SK-MEL-5 (cell line): ENCODE data around the gene MS4A4A. TPM values are rescaled to one million over a fixed set of nuclear protein-coding genes. Genes with fewer than 3 reads are reported as not detected.

Experiments used
- DNase-seq: peaks from one replicate; pipeline ENCODE4 v3.0.0-alpha.2; 2016; ENCODE audit warnings: low read depth, low spot score
- in situ Hi-C: cut with HindIII; loops from 2 replicates; pipeline ENCODE4 v1.10.0; 2016; ENCODE audit warnings: low sequenced_read_pairs, high pct_unique_total_duplicates, low pct_unique_long_range_greater_than_20kb
- total RNA-seq: library from RNA; depleted of rRNA; stranded (reverse); fragments of >200 nt; shearing (Covaris generic); gene quantifications from 2 replicates; pipeline ENCODE4 v1.2.3, GENCODE V29; 2014; rRNA removed

Gene MS4A4A
- total RNA-seq, 1 experiment from 2014 or later: not detected

DNA sequence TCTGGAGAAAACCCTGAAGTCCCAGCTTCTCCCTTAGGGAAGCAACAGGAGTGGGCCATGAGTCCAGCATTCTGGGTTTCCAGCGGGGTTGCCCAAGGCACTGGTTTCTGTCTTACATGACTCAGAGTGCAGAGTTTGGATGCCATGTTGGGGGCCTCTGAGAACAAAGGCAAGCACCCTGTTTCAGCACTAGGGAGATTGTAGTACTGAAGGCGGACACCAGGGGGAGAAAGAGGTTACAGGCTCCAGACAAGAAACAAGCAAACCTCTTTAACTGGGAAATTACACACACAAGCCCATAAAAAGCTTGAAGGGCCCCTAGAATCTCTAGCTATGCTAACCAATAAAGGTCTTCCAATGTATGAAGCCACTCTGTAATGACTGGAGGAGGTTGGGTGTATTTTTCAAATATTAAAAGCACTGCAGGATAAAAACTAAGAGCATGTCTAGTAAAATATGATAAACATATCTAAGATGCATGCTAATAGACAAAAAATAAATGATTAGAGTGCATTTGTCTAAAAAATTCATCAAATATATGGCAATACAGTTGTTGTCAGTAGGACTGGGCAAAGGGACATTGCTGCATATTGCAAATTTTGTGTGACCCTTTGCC is 53.6 kb downstream of the MS4A4A start:
- in situ Hi-C loops: no loop called here
- peak; percentile 73 for DNase-seq

- DNase-seq: no peak
- in situ Hi-C loops: no loop called here
Measured at GRCh38 chr11:60336767-60337391, 56.4 kb downstream of the MS4A4A start.

GRCh38 chr11:60338053-60338452 is 57.6 kb downstream of the MS4A4A start:
- in situ Hi-C loops: no loop called here
- no peak for DNase-seq

- in situ Hi-C loops: no loop called here
- DNase-seq: no peak
Measured at GRCh38 chr11:60339356-60339755, 58.9 kb downstream of the MS4A4A start.

GRCh38 chr11:60343094-60343704 is 62.7 kb downstream of the MS4A4A start:
- peak; percentile 40 for DNase-seq
- in situ Hi-C loops: no loop called here

- in situ Hi-C loops: no loop called here
- DNase-seq: no peak
Measured at GRCh38 chr11:60344146-60344545, 63.7 kb downstream of the MS4A4A start.

DNA sequence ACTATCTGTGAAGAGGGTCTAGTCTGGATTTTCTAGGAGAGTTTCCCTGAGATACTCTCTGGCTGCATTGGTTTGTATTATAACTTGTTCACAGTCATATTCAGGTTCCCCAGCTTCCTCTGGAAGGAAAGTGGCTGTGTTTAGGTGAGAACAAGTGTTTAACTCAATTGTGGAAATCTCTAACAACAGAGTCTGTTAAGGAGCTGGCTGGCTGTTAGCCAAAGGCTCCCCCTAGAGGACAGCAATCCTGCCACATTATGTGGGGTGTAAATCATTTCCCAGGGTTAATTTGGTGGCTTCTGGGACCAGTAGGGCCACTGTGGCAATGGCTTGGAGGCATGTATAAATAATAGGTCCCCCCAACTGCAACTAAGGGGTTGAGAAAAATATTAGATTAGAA is 65.0 kb downstream of the MS4A4A start:
- DNase-seq: peak; percentile 51
- in situ Hi-C loops: no loop called here

- no peak for DNase-seq
- in situ Hi-C loops: no loop called here
Measured at GRCh38 chr11:60347084-60347797, 66.8 kb downstream of the MS4A4A start.

DNA sequence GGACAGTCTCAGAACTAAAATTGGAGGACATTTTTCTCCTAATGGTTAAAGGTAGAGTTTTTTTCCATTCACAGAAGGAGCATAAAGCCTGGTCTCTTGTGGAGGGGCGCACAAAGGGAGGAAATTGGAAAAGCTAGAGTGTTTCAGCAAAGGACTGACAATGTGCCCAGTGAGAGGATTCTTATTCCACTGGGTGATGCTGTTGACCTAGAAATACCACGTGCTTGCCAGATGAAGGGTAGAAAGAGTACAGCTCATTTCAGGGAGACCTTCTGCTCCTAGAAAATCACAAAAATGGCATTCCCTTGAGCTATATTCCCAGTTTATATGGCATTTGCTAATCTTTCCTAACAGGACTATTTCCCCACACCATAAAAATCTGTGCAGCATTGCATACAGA is 67.7 kb downstream of the MS4A4A start:
- in situ Hi-C loops: no loop called here
- DNase-seq: peak; percentile 37

GRCh38 chr11:60349990-60350389 is 69.5 kb downstream of the MS4A4A start:
- in situ Hi-C loops: no loop called here

DNA sequence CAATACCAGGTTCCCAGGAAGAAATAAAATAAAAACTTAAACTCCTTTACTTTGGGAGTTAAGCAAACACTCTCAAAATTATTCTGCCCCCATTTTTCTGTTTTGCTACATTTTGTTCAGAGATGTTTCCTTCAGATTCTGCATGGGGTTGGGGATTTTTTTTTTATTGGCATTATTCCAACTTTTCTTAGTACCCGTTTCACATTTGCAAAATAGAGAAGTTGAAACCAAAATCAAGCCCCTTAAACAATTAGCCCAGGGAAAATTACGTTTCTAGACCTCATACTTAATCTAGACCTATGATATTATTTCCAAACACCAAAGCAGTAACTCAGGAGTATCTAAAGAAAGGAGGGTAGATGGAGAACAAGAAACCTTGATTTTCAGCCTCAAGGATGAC is 77.3 kb downstream of the MS4A4A start:
- in situ Hi-C loops: no loop called here
- DNase-seq: no peak

More at GRCh38 chr11:60349990-60350389, 69.5 kb downstream of the MS4A4A start:
- DNase-seq: no peak

Other genes with a start within 250 kb of the MS4A4A start
- not detected in 2 replicates for gene OOSP2, start 240.3 kb upstream of the MS4A4A start, total RNA-seq
- gene MS4A3, start 224.0 kb upstream of the MS4A4A start, total RNA-seq: not detected in 2 replicates
- gene MS4A2, start 192.0 kb upstream of the MS4A4A start, total RNA-seq: not detected in 2 replicates
- 0.53 TPM in 1 of 2 replicates, not detected in the other for gene MS4A6A, start 97.6 kb upstream of the MS4A4A start, total RNA-seq
- not detected in 2 replicates for gene MS4A4E, start 37.5 kb upstream of the MS4A4A start, total RNA-seq
- gene MS4A6E, start 46.6 kb downstream of the MS4A4A start, total RNA-seq: not detected in 2 replicates
- gene MS4A7, start 97.9 kb downstream of the MS4A4A start, total RNA-seq: not detected in 2 replicates
- not detected in 2 replicates for gene MS4A14, start 115.8 kb downstream of the MS4A4A start, total RNA-seq
- not detected in 2 replicates for gene MS4A5, start 148.9 kb downstream of the MS4A4A start, total RNA-seq
- gene MS4A1, start 175.2 kb downstream of the MS4A4A start, total RNA-seq: not detected in 2 replicates
- not detected in 2 replicates for gene MS4A12, start 212.1 kb downstream of the MS4A4A start, total RNA-seq
- gene MS4A13, start 234.7 kb downstream of the MS4A4A start, total RNA-seq: not detected in 2 replicates